Heart right ventricle (tissue), 16 donors: Measurements from ENCODE around the gene CDK16. TPM values are rescaled to one million over a fixed set of nuclear protein-coding genes. Genes with fewer than 3 reads are reported as not detected.

Experiments used
- ATAC-seq, 8 donors: fragments of 200-7000 bp; cut with Tn5 transposase; one replicate each; pipeline ENCODE4 v1.9.1; 2020; ENCODE audit warnings: mild to moderate bottlenecking in 8 of 8, moderate library complexity in 8 of 8, moderate number of reproducible peaks in 1 of 8
- DNase-seq, 2 donors: peaks; one replicate each; pipeline ENCODE4 v3.0.0-alpha.2; 2020
- H3K27ac ChIP-seq, 10 donors: fragments of 200-600 bp; sonication (generic) in 2 of 10; one replicate each; pipeline versions ENCODE4 v1.5.0 to v1.8.0; 2020 to 2022; ENCODE audit warnings: mild to moderate bottlenecking in 3 of 10
- H3K27me3 ChIP-seq, 7 donors: fragments of 200-600 bp; one replicate each; pipeline ENCODE4 v1.8.0; 2021 to 2022; ENCODE audit warnings: mild to moderate bottlenecking in 2 of 7
- H3K36me3 ChIP-seq, 9 donors: fragments of 200-600 bp; sonication (generic) in 1 of 9; one replicate each; pipeline versions ENCODE4 v1.5.0 to v1.8.0; 2020 to 2022; ENCODE audit warnings: mild to moderate bottlenecking in 2 of 9
- H3K4me1 ChIP-seq, 9 donors: fragments of 200-600 bp; sonication (generic) in 1 of 9; one replicate each; pipeline versions ENCODE4 v1.5.0 to v1.8.0; 2020 to 2022; ENCODE audit warnings: mild to moderate bottlenecking in 4 of 9
- H3K4me3 ChIP-seq, 10 donors: fragments of 200-600 bp; sonication (generic) in 2 of 10; one replicate each; pipeline versions ENCODE4 v1.5.0 to v1.8.0; 2020 to 2022; ENCODE audit warnings: mild to moderate bottlenecking in 7 of 10, moderate library complexity in 2 of 10
- H3K9me3 ChIP-seq, 11 donors: fragments of 200-600 bp in 10 of 11; sonication (generic) in 2 of 11; one replicate each; pipeline versions ENCODE4 v1.5.0 to v1.8.0; 2013 to 2022; ENCODE audit warnings: mild to moderate bottlenecking in 2 of 11, control low read depth in 1 of 11, moderate library complexity in 1 of 11
- CTCF ChIP-seq, 9 donors: fragments of 200-600 bp; sonication (generic) in 2 of 9; IDR thresholded peaks; one replicate each; pipeline versions ENCODE4 v1.5.0 to v1.8.0; 2021 to 2022; ENCODE audit warnings: antibody characterized with exemption in 9 of 9, mild to moderate bottlenecking in 5 of 9, moderate library complexity in 1 of 9
- WGBS, 2 donors: extraction: QIAGEN DNeasy Blood & Tissue Kit; methylation state at CpG; one replicate each; pipeline ENCODE4 v1.1.7; 2013; ENCODE audit warnings: inconsistent platforms in 1 of 2; 5-methylcytosine and 5-hydroxymethylcytosine counted together
- intact Hi-C, 10 donors: fragments of 100-400 bp; cut with DNase I; formaldehyde crosslinking; loops; one replicate each; pipeline versions ENCODE4 v1.11.1 to v1.14.2; 2022
- polyA plus RNA-seq, 2 donors: library from polyadenylated mRNA; stranded (reverse); fragments of 200-250 nt; gene quantifications; one replicate each; pipeline ENCODE4 v1.2.3, GENCODE V29; 2013
- total RNA-seq, 10 donors: library from RNA; stranded (reverse); fragmentation: NEBNext Ultra II Directional in 3 of 10; extraction: Animal tissue kit (Norgen Biotek cat#: 25700) in 3 of 10; gene quantifications; one replicate each; pipeline versions ENCODE4 v1.2.1 to v1.2.4, GENCODE V29; 2021 to 2023
- donor health status: Arrhythmogenic right ventricular cardiomyopathy.
- donor health status: ischemic (EF 13 %, LVEDD 7.1; RV severe dilation, severe dysfunction).
- donor health status: healthy with polysubstance abuse.
- donor health status: DM: no; HTN: yes; CAD: no.
- donor health status: DM: no; HTN: no; CAD: no.
- donor health status: ischemic (EF 25% LVEDD 6.9; RV normal size, moderate dysfunction).
- donor health status: ischemic (EF 25% LVEDD 5.7; RV mildly dilated, moderate dysfunction).
- donor health status: healthy.
- donor health status: DM: yes; HTN: yes; CAD: no.
- donor health status: Ischemic cardiomyopathy.
- donor health status: ischemic (EF 35%, LVEDD 5.7; RV mildly dilated, moderate dysfunction).
- donor health status: nonischemic (EF 11% LVEDD 7.7; RV severe dilation, severe dysfunction).
- donor health status: DM: yes; HTN: yes; CAD: no.
- donor health status: PGD.
- donor health status: ischemic (EF 29% LVEDD 5.4; RV normal size, mild dysfunction).
- donor health status: nonischemic (EF 23%, LVEDD 6.1; RV moderate dilation, normal function).

Gene CDK16
- total and polyA plus RNA-seq, 12 donors: 110 to 193 (median 145) TPM

DNA sequence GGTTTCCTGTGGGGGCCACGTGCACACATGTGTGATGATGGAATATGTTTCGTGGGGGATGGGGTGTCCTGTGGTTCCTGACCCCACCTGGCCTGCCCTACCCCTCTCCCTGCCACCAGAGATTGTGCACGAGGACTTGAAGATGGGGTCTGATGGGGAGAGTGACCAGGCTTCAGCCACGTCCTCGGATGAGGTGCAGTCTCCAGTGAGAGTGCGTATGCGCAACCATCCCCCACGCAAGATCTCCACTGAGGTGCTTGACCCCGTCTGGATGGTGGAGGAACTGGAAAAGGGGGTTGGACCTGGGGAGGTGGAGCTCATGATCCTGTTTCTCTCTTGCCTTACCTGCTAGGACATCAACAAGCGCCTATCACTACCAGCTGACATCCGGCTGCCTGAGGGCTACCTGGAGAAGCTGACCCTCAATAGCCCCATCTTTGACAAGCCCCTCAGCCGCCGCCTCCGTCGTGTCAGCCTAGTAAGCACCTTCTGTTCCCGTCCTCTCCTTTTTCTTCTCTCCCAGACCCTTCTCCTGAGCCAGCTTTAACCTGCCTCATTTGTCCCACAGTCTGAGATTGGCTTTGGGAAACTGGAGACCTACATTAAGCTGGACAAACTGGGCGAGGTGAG lies 5.9 kb downstream of the CDK16 start:
- Histone ChIP-seq H3K4me3 (no peak overlapping the region), H3K27me3 (peaks cover 0 to 3% (median 0%) of the 10 kb centered on the region in 7 donors), H3K27ac (no peak overlapping the region), H3K4me1 (peaks cover 0 to 22% (median 12%) of the 10 kb centered on the region in 9 donors), H3K9me3 (no peaks in the 10 kb centered on the region), H3K36me3 (peaks cover 0 to 66% (median 9%) of the 10 kb centered on the region in 9 donors)
- 86 to 92% methylated on average over 16 to 17 of the region's 17 CpGs for WGBS, 2 donors
- no peak for TF ChIP-seq CTCF (IDR thresholded peaks at IDR 0.05)
- no peak for ATAC-seq
- no peak for DNase-seq
- intact Hi-C loops: no loop called here

- Histone ChIP-seq H3K27me3 (peaks cover 0 to 8% (median 0%) of the 10 kb centered on the region in 7 donors), H3K4me1 (peaks cover 0 to 19% (median 7%) of the 10 kb centered on the region in 9 donors), H3K36me3 (peaks cover 0 to 71% (median 9%) of the 10 kb centered on the region in 9 donors), H3K4me3 (no peak overlapping the region), H3K9me3 (no peaks in the 10 kb centered on the region), H3K27ac (no peak overlapping the region)
- WGBS, 2 donors: 89 to 99% methylated on average over 4 of the region's 4 CpGs
- intact Hi-C loops: no loop called here
- no peak for DNase-seq
- no peak for TF ChIP-seq CTCF (IDR thresholded peaks at IDR 0.05)
- no peak for ATAC-seq
These were observed 6.4 kb downstream of the CDK16 start for GRCh38 chrX:47224896-47225290.

GRCh38 chrX:47226071-47226470 lies 7.6 kb downstream of the CDK16 start:
- WGBS, 2 donors: 84 to 86% methylated on average over 5 to 6 of the region's 6 CpGs
- DNase-seq (no peak), ATAC-seq (no peak)
- Histone ChIP-seq H3K4me1 (peaks cover 0 to 8% (median 0%) of the 10 kb centered on the region in 9 donors), H3K27me3 (peaks cover 0 to 17% (median 0%) of the 10 kb centered on the region in 7 donors), H3K4me3 (no peak overlapping the region), H3K9me3 (no peaks in the 10 kb centered on the region), H3K36me3 (peaks cover 0 to 72% (median 9%) of the 10 kb centered on the region in 9 donors), H3K27ac (no peak overlapping the region)
- intact Hi-C loops: no loop called here
- no peak for TF ChIP-seq CTCF (IDR thresholded peaks at IDR 0.05)

- ATAC-seq (no peak), DNase-seq (no peak)
- Histone ChIP-seq H3K27me3 (peaks cover 0 to 23% (median 0%) of the 10 kb centered on the region in 7 donors), H3K9me3 (no peaks in the 10 kb centered on the region), H3K36me3 (peaks cover 0 to 72% (median 9%) of the 10 kb centered on the region in 9 donors), H3K4me3 (no peak overlapping the region), H3K4me1 (peaks cover 0 to 2% (median 0%) of the 10 kb centered on the region in 9 donors), H3K27ac (no peak overlapping the region)
- 87 to 92% methylated on average over 16 to 19 of the region's 19 CpGs for WGBS, 2 donors
- no peak for TF ChIP-seq CTCF (IDR thresholded peaks at IDR 0.05)
- intact Hi-C loops: no loop called here
These were observed 8.3 kb downstream of the CDK16 start for GRCh38 chrX:47226531-47227333.
